Measurements from ENCODE around the gene JAKMIP1.

DNA sequence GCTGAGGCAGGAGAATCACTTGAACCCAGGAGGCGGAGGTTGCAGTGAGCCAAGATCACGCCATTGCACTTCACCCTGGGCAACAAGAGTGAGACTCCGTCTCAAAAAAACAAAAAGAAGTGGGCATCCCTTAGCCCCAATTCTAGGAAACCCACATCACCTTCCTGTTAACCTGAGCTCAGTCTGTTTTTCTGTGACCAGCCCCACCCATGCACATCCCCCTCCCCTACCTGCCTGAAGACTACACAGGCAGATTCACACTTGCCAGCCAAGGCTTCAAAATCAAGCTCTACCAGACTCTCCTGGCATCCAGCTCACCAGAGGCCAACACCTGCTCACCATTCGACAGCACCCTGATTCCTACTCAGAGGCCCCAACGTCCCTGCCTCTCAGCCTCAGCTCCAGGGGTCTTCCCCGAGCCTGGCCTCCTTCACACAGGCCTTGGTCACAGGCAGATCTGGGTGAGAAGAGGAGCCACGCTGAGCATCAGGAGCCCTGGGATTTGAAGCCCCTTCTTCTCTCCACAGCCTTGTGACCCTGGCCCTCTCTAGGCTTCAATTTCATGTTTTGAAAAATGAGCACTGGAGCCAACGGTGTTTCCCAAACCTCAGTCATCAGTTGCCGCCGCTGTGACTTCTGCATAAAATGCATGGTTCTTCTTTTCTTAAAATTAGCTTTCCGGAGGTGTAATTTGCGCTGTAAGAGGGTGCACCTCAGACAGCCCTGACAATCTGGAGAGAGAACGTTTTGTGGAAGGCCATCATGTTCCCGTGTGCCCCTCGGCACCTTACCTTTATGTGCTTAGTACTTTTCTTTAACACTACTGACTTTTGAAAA lies 47.3 kb downstream of the JAKMIP1 start:
- TF ChIP-seq POU2F2 (IDR thresholded peaks at IDR 0.05; ENCODE audit: low read depth, low read length) (no peak), POLR2A (IDR thresholded peaks at IDR 0.05; ENCODE audit: low read depth, low read length) (no peak), POLR2AphosphoS5 (IDR thresholded peaks at IDR 0.05; ENCODE audit: low read depth, low read length) (no peak), TAF1 (IDR thresholded peaks at IDR 0.05; ENCODE audit: low read depth, low read length) (no peak), SPI1 (IDR thresholded peaks at IDR 0.05; ENCODE audit: low read depth, low read length) (no peak)
